ENCODE data around the gene GNPDA1.

The GNPDA1 gene

GRCh38 chr5:142017832-142018427 is 5.1 kb upstream of the GNPDA1 start:
- Histone ChIP-seq H3K4me2 (ENCODE audit: insufficient read depth, low read length) (no peak overlapping the region), H2AFZ (ENCODE audit: low read depth, low read length) (no peak overlapping the region)
- DNase-seq, result peak; percentile 20

GRCh38 chr5:142016556-142016955 is 3.7 kb upstream of the GNPDA1 start:
- ATAC-seq (ENCODE audit: insufficient read depth, low read depth), result peak; percentile 47
- no peak overlapping the region for H3K4me3 ChIP-seq (ENCODE audit: low read depth in 1 of 2, low read length in 2 of 2)
- peaks cover 51% of the 10 kb centered on the region for H3K4me1 ChIP-seq (ENCODE audit: insufficient read depth, low read length)
- TF ChIP-seq CTCF (IDR thresholded peaks at IDR 0.05; ENCODE audit: borderline replicate concordance, extremely low read depth, low read length, poor library complexity, severe bottlenecking), result no peak
- TF ChIP-seq EZH2 (IDR thresholded peaks at IDR 0.05; ENCODE audit: borderline replicate concordance, low read depth, low read length, severe bottlenecking), result no peak
- DNase-seq, result peak; percentile 46
- no peak overlapping the region; the same call in 1 of the 2 replicates for H3K9ac ChIP-seq (ENCODE audit: low read depth, low read length)
- peaks cover 4% of the 10 kb centered on the region for H3K9me3 ChIP-seq (ENCODE audit: insufficient read depth, low read length, severe bottlenecking)
- H3K79me2 ChIP-seq (ENCODE audit: insufficient read depth, low read length), result peaks cover 9% of the 10 kb centered on the region
- no peaks in the 10 kb centered on the region for H3K36me3 ChIP-seq (ENCODE audit: insufficient read depth, low read length)
- no peak overlapping the region for H2AFZ ChIP-seq (ENCODE audit: low read depth, low read length)
- no peaks in the 10 kb centered on the region for H4K20me1 ChIP-seq (ENCODE audit: insufficient read depth, low read length)
- H3K4me2 ChIP-seq (ENCODE audit: insufficient read depth, low read length), result no peak overlapping the region; the same call in 1 of the 2 replicates
- H3K27me3 ChIP-seq (ENCODE audit: insufficient read depth, low read length, poor library complexity), result no peaks in the 10 kb centered on the region
- H3K27ac ChIP-seq (ENCODE audit: low read length), result peak overlapping the region; percentile 80

More at GRCh38 chr5:142017832-142018427, 5.1 kb upstream of the GNPDA1 start:
- H3K9me3 ChIP-seq (ENCODE audit: insufficient read depth, low read length, severe bottlenecking), result peaks cover 4% of the 10 kb centered on the region
- no peaks in the 10 kb centered on the region for H3K27me3 ChIP-seq (ENCODE audit: insufficient read depth, low read length, poor library complexity)
- no peak overlapping the region for H3K4me3 ChIP-seq (ENCODE audit: low read depth in 1 of 2, low read length in 2 of 2)
- no peaks in the 10 kb centered on the region for H4K20me1 ChIP-seq (ENCODE audit: insufficient read depth, low read length)
- H3K4me1 ChIP-seq (ENCODE audit: insufficient read depth, low read length), result peaks cover 39% of the 10 kb centered on the region
- ATAC-seq (ENCODE audit: insufficient read depth, low read depth), result no peak
- no peaks in the 10 kb centered on the region for H3K36me3 ChIP-seq (ENCODE audit: insufficient read depth, low read length)
- H3K79me2 ChIP-seq (ENCODE audit: insufficient read depth, low read length), result no peaks in the 10 kb centered on the region
- no peak overlapping the region for H3K27ac ChIP-seq (ENCODE audit: low read length)
- H3K9ac ChIP-seq (ENCODE audit: low read depth, low read length), result no peak overlapping the region
- TF ChIP-seq EZH2 (IDR thresholded peaks at IDR 0.05; ENCODE audit: borderline replicate concordance, low read depth, low read length, severe bottlenecking), result no peak
- no peak for TF ChIP-seq CTCF (IDR thresholded peaks at IDR 0.05; ENCODE audit: borderline replicate concordance, extremely low read depth, low read length, poor library complexity, severe bottlenecking)

- peak overlapping the region; percentile 80 for H3K27ac ChIP-seq (ENCODE audit: low read length)
- H3K36me3 ChIP-seq (ENCODE audit: insufficient read depth, low read length), result no peaks in the 10 kb centered on the region
- H2AFZ ChIP-seq (ENCODE audit: low read depth, low read length), result peak overlapping the region; percentile 46
- H3K27me3 ChIP-seq (ENCODE audit: insufficient read depth, low read length, poor library complexity), result no peaks in the 10 kb centered on the region
- peaks cover 4% of the 10 kb centered on the region for H3K9me3 ChIP-seq (ENCODE audit: insufficient read depth, low read length, severe bottlenecking)
- TF ChIP-seq CTCF (IDR thresholded peaks at IDR 0.05; ENCODE audit: borderline replicate concordance, extremely low read depth, low read length, poor library complexity, severe bottlenecking) (no peak), EZH2 (IDR thresholded peaks at IDR 0.05; ENCODE audit: borderline replicate concordance, low read depth, low read length, severe bottlenecking) (no peak)
- H3K4me1 ChIP-seq (ENCODE audit: insufficient read depth, low read length), result peaks cover 53% of the 10 kb centered on the region
- H3K4me2 ChIP-seq (ENCODE audit: insufficient read depth, low read length), result peak overlapping the region; percentile 32
- ATAC-seq (ENCODE audit: insufficient read depth, low read depth) (peak; percentile 71), DNase-seq (peak; percentile 71)
- peaks cover 9% of the 10 kb centered on the region for H3K79me2 ChIP-seq (ENCODE audit: insufficient read depth, low read length)
- peak overlapping the region; percentile 28 for H3K9ac ChIP-seq (ENCODE audit: low read depth, low read length)
- no peaks in the 10 kb centered on the region for H4K20me1 ChIP-seq (ENCODE audit: insufficient read depth, low read length)
- H3K4me3 ChIP-seq (ENCODE audit: low read depth in 1 of 2, low read length in 2 of 2), result no peak overlapping the region
Measured at GRCh38 chr5:142015781-142016533, 3.1 kb upstream of the GNPDA1 start.

Data from DND-41 (cell line).